ENCODE data around the gene TENM4. TPM values are rescaled to one million over a fixed set of nuclear protein-coding genes. Genes with fewer than 3 reads are reported as not detected.

Gene TENM4
- total and polyA plus RNA-seq, 2 of the 8 experiments (the other 6 are each of a cell fraction or from before 2014, with no cell fraction given): 3.5 to 7.2 TPM

- TF ChIP-seq, protein P1, sequence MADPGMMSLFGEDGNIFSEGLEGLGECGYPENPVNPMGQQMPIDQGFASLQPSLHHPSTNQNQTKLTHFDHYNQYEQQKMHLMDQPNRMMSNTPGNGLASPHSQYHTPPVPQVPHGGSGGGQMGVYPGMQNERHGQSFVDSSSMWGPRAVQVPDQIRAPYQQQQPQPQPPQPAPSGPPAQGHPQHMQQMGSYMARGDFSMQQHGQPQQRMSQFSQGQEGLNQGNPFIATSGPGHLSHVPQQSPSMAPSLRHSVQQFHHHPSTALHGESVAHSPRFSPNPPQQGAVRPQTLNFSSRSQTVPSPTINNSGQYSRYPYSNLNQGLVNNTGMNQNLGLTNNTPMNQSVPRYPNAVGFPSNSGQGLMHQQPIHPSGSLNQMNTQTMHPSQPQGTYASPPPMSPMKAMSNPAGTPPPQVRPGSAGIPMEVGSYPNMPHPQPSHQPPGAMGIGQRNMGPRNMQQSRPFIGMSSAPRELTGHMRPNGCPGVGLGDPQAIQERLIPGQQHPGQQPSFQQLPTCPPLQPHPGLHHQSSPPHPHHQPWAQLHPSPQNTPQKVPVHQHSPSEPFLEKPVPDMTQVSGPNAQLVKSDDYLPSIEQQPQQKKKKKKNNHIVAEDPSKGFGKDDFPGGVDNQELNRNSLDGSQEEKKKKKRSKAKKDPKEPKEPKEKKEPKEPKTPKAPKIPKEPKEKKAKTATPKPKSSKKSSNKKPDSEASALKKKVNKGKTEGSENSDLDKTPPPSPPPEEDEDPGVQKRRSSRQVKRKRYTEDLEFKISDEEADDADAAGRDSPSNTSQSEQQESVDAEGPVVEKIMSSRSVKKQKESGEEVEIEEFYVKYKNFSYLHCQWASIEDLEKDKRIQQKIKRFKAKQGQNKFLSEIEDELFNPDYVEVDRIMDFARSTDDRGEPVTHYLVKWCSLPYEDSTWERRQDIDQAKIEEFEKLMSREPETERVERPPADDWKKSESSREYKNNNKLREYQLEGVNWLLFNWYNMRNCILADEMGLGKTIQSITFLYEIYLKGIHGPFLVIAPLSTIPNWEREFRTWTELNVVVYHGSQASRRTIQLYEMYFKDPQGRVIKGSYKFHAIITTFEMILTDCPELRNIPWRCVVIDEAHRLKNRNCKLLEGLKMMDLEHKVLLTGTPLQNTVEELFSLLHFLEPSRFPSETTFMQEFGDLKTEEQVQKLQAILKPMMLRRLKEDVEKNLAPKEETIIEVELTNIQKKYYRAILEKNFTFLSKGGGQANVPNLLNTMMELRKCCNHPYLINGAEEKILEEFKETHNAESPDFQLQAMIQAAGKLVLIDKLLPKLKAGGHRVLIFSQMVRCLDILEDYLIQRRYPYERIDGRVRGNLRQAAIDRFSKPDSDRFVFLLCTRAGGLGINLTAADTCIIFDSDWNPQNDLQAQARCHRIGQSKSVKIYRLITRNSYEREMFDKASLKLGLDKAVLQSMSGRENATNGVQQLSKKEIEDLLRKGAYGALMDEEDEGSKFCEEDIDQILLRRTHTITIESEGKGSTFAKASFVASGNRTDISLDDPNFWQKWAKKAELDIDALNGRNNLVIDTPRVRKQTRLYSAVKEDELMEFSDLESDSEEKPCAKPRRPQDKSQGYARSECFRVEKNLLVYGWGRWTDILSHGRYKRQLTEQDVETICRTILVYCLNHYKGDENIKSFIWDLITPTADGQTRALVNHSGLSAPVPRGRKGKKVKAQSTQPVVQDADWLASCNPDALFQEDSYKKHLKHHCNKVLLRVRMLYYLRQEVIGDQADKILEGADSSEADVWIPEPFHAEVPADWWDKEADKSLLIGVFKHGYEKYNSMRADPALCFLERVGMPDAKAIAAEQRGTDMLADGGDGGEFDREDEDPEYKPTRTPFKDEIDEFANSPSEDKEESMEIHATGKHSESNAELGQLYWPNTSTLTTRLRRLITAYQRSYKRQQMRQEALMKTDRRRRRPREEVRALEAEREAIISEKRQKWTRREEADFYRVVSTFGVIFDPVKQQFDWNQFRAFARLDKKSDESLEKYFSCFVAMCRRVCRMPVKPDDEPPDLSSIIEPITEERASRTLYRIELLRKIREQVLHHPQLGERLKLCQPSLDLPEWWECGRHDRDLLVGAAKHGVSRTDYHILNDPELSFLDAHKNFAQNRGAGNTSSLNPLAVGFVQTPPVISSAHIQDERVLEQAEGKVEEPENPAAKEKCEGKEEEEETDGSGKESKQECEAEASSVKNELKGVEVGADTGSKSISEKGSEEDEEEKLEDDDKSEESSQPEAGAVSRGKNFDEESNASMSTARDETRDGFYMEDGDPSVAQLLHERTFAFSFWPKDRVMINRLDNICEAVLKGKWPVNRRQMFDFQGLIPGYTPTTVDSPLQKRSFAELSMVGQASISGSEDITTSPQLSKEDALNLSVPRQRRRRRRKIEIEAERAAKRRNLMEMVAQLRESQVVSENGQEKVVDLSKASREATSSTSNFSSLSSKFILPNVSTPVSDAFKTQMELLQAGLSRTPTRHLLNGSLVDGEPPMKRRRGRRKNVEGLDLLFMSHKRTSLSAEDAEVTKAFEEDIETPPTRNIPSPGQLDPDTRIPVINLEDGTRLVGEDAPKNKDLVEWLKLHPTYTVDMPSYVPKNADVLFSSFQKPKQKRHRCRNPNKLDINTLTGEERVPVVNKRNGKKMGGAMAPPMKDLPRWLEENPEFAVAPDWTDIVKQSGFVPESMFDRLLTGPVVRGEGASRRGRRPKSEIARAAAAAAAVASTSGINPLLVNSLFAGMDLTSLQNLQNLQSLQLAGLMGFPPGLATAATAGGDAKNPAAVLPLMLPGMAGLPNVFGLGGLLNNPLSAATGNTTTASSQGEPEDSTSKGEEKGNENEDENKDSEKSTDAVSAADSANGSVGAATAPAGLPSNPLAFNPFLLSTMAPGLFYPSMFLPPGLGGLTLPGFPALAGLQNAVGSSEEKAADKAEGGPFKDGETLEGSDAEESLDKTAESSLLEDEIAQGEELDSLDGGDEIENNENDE (IDR thresholded peaks at IDR 0.05; ENCODE audit: insufficient replicate concordance, low read length): no peak
- TF ChIP-seq RXRA (IDR thresholded peaks at IDR 0.05; ENCODE audit: insufficient read depth, low read depth, low read length): no peak
- TF ChIP-seq SRF (IDR thresholded peaks at IDR 0.05; ENCODE audit: low read depth, low read length): no peak
- TF ChIP-seq SIRT6 (IDR thresholded peaks at IDR 0.05; ENCODE audit: low read length): no peak
- no peak for TF ChIP-seq CEBPB (IDR thresholded peaks at IDR 0.05; ENCODE audit: low read depth, low read length)
- TF ChIP-seq TAF7 (optimal IDR thresholded peaks at IDR 0.05; ENCODE audit: borderline replicate concordance, low read depth, low read length): no peak
- no peak for TF ChIP-seq RFX5 (IDR thresholded peaks at IDR 0.05; ENCODE audit: borderline replicate concordance, low read depth, low read length)
- TF ChIP-seq JUN (IDR thresholded peaks at IDR 0.05; ENCODE audit: low read depth, low read length): no peak
- TF ChIP-seq POLR2AphosphoS5 (IDR thresholded peaks at IDR 0.05; ENCODE audit: low read depth, low read length): no peak
- TF ChIP-seq NANOG (IDR thresholded peaks at IDR 0.05; ENCODE audit: insufficient read depth, low read depth, low read length, poor library complexity, severe bottlenecking): no peak
- no peak for TF ChIP-seq SIX5 (IDR thresholded peaks at IDR 0.05; ENCODE audit: low read depth, low read length)
- TF ChIP-seq MAFK (IDR thresholded peaks at IDR 0.05; ENCODE audit: low read depth, low read length): no peak
These were observed 12.8 kb upstream of the TENM4 start (continued) for GRCh38 chr11:79453617-79454016.
